Kidney epithelial cell (primary cell): ENCODE data around the gene PHLDB1. TPM values are rescaled to one million over a fixed set of nuclear protein-coding genes. Genes with fewer than 3 reads are reported as not detected.

Experiments used
- DNase-seq: peaks from one replicate; pipeline ENCODE4 v3.0.0-alpha.2; 2010; ENCODE audit warnings: low read depth
- H3K27me3 ChIP-seq: 2 replicates; pipeline ENCODE4 v1.6.0; 2011; ENCODE audit warnings: low read length; ENCODE audit not compliant: control insufficient read depth, insufficient read depth
- H3K36me3 ChIP-seq: 2 replicates; pipeline ENCODE4 v1.5.1; 2011; ENCODE audit warnings: low read length; ENCODE audit not compliant: control insufficient read depth, insufficient read depth
- H3K4me3 ChIP-seq: 2 replicates; pipeline ENCODE4 v1.5.1; 2011; ENCODE audit warnings: low read depth, mild to moderate bottlenecking, control low read depth, low read length
- CTCF ChIP-seq: IDR thresholded peaks from 2 replicates; pipeline ENCODE4 v1.5.1; 2011; ENCODE audit warnings: mild to moderate bottlenecking, moderate library complexity, low read length, control low read depth, inconsistent platforms; ENCODE audit not compliant: insufficient read depth, poor library complexity, severe bottlenecking
- total RNA-seq: library from RNA; depleted of rRNA; stranded (reverse); fragments of >200 nt; gene quantifications from 2 replicates; pipeline ENCODE4 v1.2.3, GENCODE V29; 2015

PHLDB1 gene
- total RNA-seq, 1 donor from 2014 or later = 107 TPM

- H3K4me3 ChIP-seq = no peak overlapping the region
- DNase-seq = no peak
- H3K27me3 ChIP-seq = no peaks in the 10 kb centered on the region
- no peak for TF ChIP-seq CTCF
- H3K36me3 ChIP-seq = peaks cover 12% of the 10 kb centered on the region
These were observed 36.6 kb downstream of the PHLDB1 start for GRCh38 chr11:118643995-118644345.

- TF ChIP-seq CTCF = no peak
- no peak for DNase-seq
- H3K4me3 ChIP-seq = no peak overlapping the region
- H3K27me3 ChIP-seq = no peaks in the 10 kb centered on the region
- peaks cover 12% of the 10 kb centered on the region for H3K36me3 ChIP-seq
These were observed 37.1 kb downstream of the PHLDB1 start for GRCh38 chr11:118644496-118644895.

GRCh38 chr11:118645066-118645715 is 37.8 kb downstream of the PHLDB1 start:
- peaks cover 15% of the 10 kb centered on the region for H3K36me3 ChIP-seq
- no peak for TF ChIP-seq CTCF

GRCh38 chr11:118646393-118646792 is 39.0 kb downstream of the PHLDB1 start:
- DNase-seq = no peak
- Histone ChIP-seq H3K36me3 (peaks cover 13% of the 10 kb centered on the region), H3K27me3 (no peaks in the 10 kb centered on the region), H3K4me3 (no peak overlapping the region)
- TF ChIP-seq CTCF = no peak

More at GRCh38 chr11:118645066-118645715, 37.8 kb downstream of the PHLDB1 start:
- Histone ChIP-seq H3K27me3 (no peaks in the 10 kb centered on the region), H3K4me3 (no peak overlapping the region)
- DNase-seq = no peak

GRCh38 chr11:118648291-118648690 is 40.9 kb downstream of the PHLDB1 start:
- Histone ChIP-seq H3K27me3 (no peaks in the 10 kb centered on the region), H3K36me3 (peaks cover 15% of the 10 kb centered on the region), H3K4me3 (no peak overlapping the region)
- DNase-seq = no peak
- no peak for TF ChIP-seq CTCF

- Histone ChIP-seq H3K27me3 (no peaks in the 10 kb centered on the region), H3K4me3 (no peak overlapping the region), H3K36me3 (peaks cover 12% of the 10 kb centered on the region)
- DNase-seq = no peak
- no peak for TF ChIP-seq CTCF
These were observed 42.5 kb downstream of the PHLDB1 start for GRCh38 chr11:118649941-118650340.
